ENCODE results near the gene CR1L. TPM values are rescaled to one million over a fixed set of nuclear protein-coding genes. Genes with fewer than 3 reads are reported as not detected.
"Not testable (repeated sequence)": the region's sequence is repeated elsewhere in the genome, so short reads cannot be mapped to it uniquely, and the experiment has no call there.

The CR1L gene
- total RNA-seq, 1 experiment from 2014 or later, result not detected

DNA sequence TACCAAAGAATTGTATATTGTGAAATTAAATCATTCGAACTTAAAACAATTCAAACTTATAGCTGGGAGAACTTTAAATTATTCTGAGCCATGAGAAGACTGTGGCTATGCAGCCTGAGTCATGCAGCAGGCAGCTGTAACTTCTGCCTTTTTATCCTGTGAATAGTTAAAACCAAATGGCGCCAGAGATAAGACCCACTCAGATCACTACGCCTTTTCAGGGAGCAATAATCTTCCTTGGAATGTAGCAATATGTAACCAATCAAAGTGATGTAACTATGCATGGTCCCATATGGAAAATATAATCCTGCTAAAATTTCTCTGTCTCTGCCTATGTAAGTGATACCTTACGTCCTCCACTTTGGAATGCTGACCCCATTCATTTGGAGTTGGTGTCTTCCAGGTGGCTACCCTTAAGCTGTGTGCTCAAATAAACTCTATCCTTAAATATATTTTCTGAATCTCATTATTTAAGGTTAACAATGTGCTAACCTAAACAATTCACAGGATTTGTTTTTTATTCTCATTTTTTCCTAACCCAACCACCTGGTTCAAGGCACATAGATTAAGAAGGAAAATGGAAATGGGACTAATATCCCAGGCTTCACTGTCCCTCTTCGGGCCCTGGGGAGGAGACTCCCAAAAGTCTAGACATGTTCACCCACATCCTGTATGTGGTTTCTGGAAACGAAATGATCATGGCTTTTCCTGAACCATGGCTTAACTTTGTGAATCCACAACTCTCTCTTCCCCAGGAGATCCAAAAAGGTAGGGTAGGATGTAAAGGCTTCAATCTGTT, 35.9 kb downstream of the CR1L start:
- H3K9me3 ChIP-seq (ENCODE audit: low read length); H3K4me3 ChIP-seq (ENCODE audit: low read length); H3K79me2 ChIP-seq (ENCODE audit: low read length); H3K36me3 ChIP-seq (ENCODE audit: insufficient read depth, low read length); H3K27me3 ChIP-seq (ENCODE audit: low read length); H4K20me1 ChIP-seq (ENCODE audit: insufficient read depth, low read depth, low read length); H3K4me2 ChIP-seq (ENCODE audit: low read depth, low read length, poor library complexity, severe bottlenecking); DNase-seq; H3K27ac ChIP-seq (ENCODE audit: low read length); H3K4me1 ChIP-seq (ENCODE audit: low read length); H3K9ac ChIP-seq (ENCODE audit: low read length); H3K9me2 ChIP-seq (replicated peaks; ENCODE audit: insufficient read depth, low read length); H2AFZ ChIP-seq (ENCODE audit: low read length): not testable (repeated sequence)

DNA sequence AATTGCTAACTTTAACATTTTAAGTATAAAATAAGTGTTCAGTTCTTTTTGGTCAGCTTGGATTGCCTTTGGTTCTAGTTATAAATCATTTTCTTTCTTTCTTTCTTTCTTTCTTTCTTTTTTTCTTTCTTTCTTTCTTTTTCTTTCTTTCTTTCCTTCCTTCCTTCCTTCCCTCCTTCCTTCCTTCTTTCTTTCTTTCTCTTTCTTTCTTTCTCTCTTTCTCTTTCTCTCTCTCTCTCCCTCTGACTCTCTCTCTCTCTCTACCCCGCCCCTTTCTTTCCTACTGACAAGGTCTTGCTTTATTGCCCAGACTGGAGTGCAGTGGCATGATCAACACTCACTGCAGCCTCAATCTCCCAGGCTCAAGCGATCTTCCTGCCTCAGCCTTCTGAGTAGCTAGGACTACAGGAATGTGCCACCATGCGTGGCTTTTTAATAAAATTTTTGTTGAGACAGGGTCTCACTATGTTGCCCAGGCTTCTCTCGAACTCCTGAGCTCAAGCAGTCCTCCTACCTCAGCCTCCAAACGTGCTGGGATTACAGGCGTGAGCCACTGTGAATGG, 38.0 kb downstream of the CR1L start:
- not testable (repeated sequence) for H2AFZ ChIP-seq (ENCODE audit: low read length); DNase-seq; H3K36me3 ChIP-seq (ENCODE audit: insufficient read depth, low read length); H4K20me1 ChIP-seq (ENCODE audit: insufficient read depth, low read depth, low read length); H3K9me3 ChIP-seq (ENCODE audit: low read length); H3K9ac ChIP-seq (ENCODE audit: low read length); H3K4me3 ChIP-seq (ENCODE audit: low read length); H3K27me3 ChIP-seq (ENCODE audit: low read length); H3K9me2 ChIP-seq (replicated peaks; ENCODE audit: insufficient read depth, low read length); H3K27ac ChIP-seq (ENCODE audit: low read length); H3K4me1 ChIP-seq (ENCODE audit: low read length); H3K4me2 ChIP-seq (ENCODE audit: low read depth, low read length, poor library complexity, severe bottlenecking); H3K79me2 ChIP-seq (ENCODE audit: low read length)

GRCh38 chr1:207690551-207690950, 45.6 kb downstream of the CR1L start:
- not testable (repeated sequence) for H3K4me1 ChIP-seq (ENCODE audit: low read length); H3K4me2 ChIP-seq (ENCODE audit: low read depth, low read length, poor library complexity, severe bottlenecking); DNase-seq; H3K9ac ChIP-seq (ENCODE audit: low read length); H3K27ac ChIP-seq (ENCODE audit: low read length); H3K9me3 ChIP-seq (ENCODE audit: low read length); H3K36me3 ChIP-seq (ENCODE audit: insufficient read depth, low read length); H3K27me3 ChIP-seq (ENCODE audit: low read length); H3K9me2 ChIP-seq (replicated peaks; ENCODE audit: insufficient read depth, low read length); H2AFZ ChIP-seq (ENCODE audit: low read length); H3K79me2 ChIP-seq (ENCODE audit: low read length); H3K4me3 ChIP-seq (ENCODE audit: low read length); H4K20me1 ChIP-seq (ENCODE audit: insufficient read depth, low read depth, low read length)

GRCh38 chr1:207691010-207691409, 46.1 kb downstream of the CR1L start:
- no peak overlapping the region for H3K9ac ChIP-seq (ENCODE audit: low read length)
- H3K4me2 ChIP-seq (ENCODE audit: low read depth, low read length, poor library complexity, severe bottlenecking), result no peak overlapping the region
- H3K27me3 ChIP-seq (ENCODE audit: low read length), result no peaks in the 10 kb centered on the region
- no peak overlapping the region for H3K4me3 ChIP-seq (ENCODE audit: low read length)
- no peaks in the 10 kb centered on the region for H3K79me2 ChIP-seq (ENCODE audit: low read length)
- no peak for DNase-seq
- no peak overlapping the region for H3K27ac ChIP-seq (ENCODE audit: low read length)
- H3K9me2 ChIP-seq (replicated peaks; ENCODE audit: insufficient read depth, low read length), result no peaks in the 10 kb centered on the region
- no peaks in the 10 kb centered on the region for H3K4me1 ChIP-seq (ENCODE audit: low read length)
- no peaks in the 10 kb centered on the region for H3K9me3 ChIP-seq (ENCODE audit: low read length)
- no peak overlapping the region for H2AFZ ChIP-seq (ENCODE audit: low read length)
- H4K20me1 ChIP-seq (ENCODE audit: insufficient read depth, low read depth, low read length), result no peaks in the 10 kb centered on the region
- H3K36me3 ChIP-seq (ENCODE audit: insufficient read depth, low read length), result no peaks in the 10 kb centered on the region

DNA sequence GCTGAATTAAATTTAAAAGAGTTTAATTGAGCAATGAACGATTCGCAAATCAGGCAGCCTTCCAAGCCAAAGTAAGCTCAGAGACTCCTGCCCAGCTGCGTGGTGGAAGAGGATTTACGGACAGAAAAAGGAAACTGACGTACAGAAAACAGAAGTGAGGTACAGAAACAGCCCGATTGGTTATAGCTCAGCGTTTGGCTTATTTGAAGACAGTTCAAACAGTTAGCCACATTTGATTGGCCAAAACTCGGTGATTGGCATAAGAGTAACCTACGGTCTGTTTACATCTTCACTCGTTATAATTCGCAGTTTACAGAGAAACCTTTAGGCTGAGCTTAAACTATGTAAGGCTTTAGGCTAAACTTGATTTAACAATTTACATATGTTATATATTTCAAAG, 46.9 kb downstream of the CR1L start:
- H3K9me3 ChIP-seq (ENCODE audit: low read length), result no peaks in the 10 kb centered on the region
- no peaks in the 10 kb centered on the region for H4K20me1 ChIP-seq (ENCODE audit: insufficient read depth, low read depth, low read length)
- H3K4me1 ChIP-seq (ENCODE audit: low read length), result no peaks in the 10 kb centered on the region
- no peak overlapping the region for H3K4me3 ChIP-seq (ENCODE audit: low read length)
- no peak overlapping the region for H3K27ac ChIP-seq (ENCODE audit: low read length)
- no peaks in the 10 kb centered on the region for H3K9me2 ChIP-seq (replicated peaks; ENCODE audit: insufficient read depth, low read length)
- no peaks in the 10 kb centered on the region for H3K79me2 ChIP-seq (ENCODE audit: low read length)
- H3K36me3 ChIP-seq (ENCODE audit: insufficient read depth, low read length), result no peaks in the 10 kb centered on the region
- H3K27me3 ChIP-seq (ENCODE audit: low read length), result no peaks in the 10 kb centered on the region
- no peak overlapping the region for H3K4me2 ChIP-seq (ENCODE audit: low read depth, low read length, poor library complexity, severe bottlenecking)
- no peak overlapping the region for H3K9ac ChIP-seq (ENCODE audit: low read length)
- no peak overlapping the region for H2AFZ ChIP-seq (ENCODE audit: low read length)
- no peak for DNase-seq

GRCh38 chr1:207692291-207692690, 47.4 kb downstream of the CR1L start:
- not testable (repeated sequence) for H3K79me2 ChIP-seq (ENCODE audit: low read length); H2AFZ ChIP-seq (ENCODE audit: low read length); H3K4me1 ChIP-seq (ENCODE audit: low read length); H3K27ac ChIP-seq (ENCODE audit: low read length); H3K27me3 ChIP-seq (ENCODE audit: low read length); DNase-seq; H3K9ac ChIP-seq (ENCODE audit: low read length); H3K9me2 ChIP-seq (replicated peaks; ENCODE audit: insufficient read depth, low read length); H3K9me3 ChIP-seq (ENCODE audit: low read length); H3K4me2 ChIP-seq (ENCODE audit: low read depth, low read length, poor library complexity, severe bottlenecking); H3K4me3 ChIP-seq (ENCODE audit: low read length); H4K20me1 ChIP-seq (ENCODE audit: insufficient read depth, low read depth, low read length); H3K36me3 ChIP-seq (ENCODE audit: insufficient read depth, low read length)

DNA sequence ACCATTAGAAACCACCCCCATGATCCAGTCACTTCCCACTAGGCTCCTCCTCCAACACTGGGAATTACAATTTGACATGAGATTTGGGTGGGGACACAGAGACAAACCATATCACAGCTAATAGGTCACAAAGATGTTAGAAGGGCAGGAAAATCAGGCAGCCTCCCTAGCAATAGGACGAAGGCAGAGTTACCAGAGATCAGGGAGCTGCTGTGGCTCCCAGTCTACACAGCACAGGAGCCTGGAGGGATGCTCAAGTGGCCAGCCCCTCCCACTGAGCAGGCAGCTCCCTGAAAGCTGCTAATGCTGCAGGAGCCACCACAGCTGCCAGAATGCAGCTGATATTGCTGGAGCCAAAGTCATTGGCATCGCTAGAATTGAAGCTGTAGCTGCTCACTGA, 51.0 kb downstream of the CR1L start:
- DNase-seq, result no peak

GRCh38 chr1:207698822-207699483, 54.0 kb downstream of the CR1L start:
- Histone ChIP-seq H3K4me3 (ENCODE audit: low read length) (no peak overlapping the region), H3K4me1 (ENCODE audit: low read length) (no peaks in the 10 kb centered on the region), H3K27ac (ENCODE audit: low read length) (no peak overlapping the region), H3K27me3 (ENCODE audit: low read length) (no peaks in the 10 kb centered on the region), H3K9me2 (replicated peaks; ENCODE audit: insufficient read depth, low read length) (no peaks in the 10 kb centered on the region), H3K9ac (ENCODE audit: low read length) (no peak overlapping the region), H3K79me2 (ENCODE audit: low read length) (no peaks in the 10 kb centered on the region), H4K20me1 (ENCODE audit: insufficient read depth, low read depth, low read length) (no peaks in the 10 kb centered on the region), H3K9me3 (ENCODE audit: low read length) (no peaks in the 10 kb centered on the region), H2AFZ (ENCODE audit: low read length) (no peak overlapping the region), H3K4me2 (ENCODE audit: low read depth, low read length, poor library complexity, severe bottlenecking) (no peak overlapping the region), H3K36me3 (ENCODE audit: insufficient read depth, low read length) (no peaks in the 10 kb centered on the region)
- peak; percentile 81 for DNase-seq

More for the DNA sequence above, 51.0 kb downstream of the CR1L start:
- no peaks in the 10 kb centered on the region for H3K27me3 ChIP-seq (ENCODE audit: low read length)
- no peak overlapping the region for H2AFZ ChIP-seq (ENCODE audit: low read length)
- no peak overlapping the region for H3K4me3 ChIP-seq (ENCODE audit: low read length)
- H4K20me1 ChIP-seq (ENCODE audit: insufficient read depth, low read depth, low read length), result no peaks in the 10 kb centered on the region
- no peak overlapping the region for H3K9ac ChIP-seq (ENCODE audit: low read length)
- no peak overlapping the region for H3K4me2 ChIP-seq (ENCODE audit: low read depth, low read length, poor library complexity, severe bottlenecking)
- H3K27ac ChIP-seq (ENCODE audit: low read length), result no peak overlapping the region
- no peaks in the 10 kb centered on the region for H3K9me3 ChIP-seq (ENCODE audit: low read length)
- H3K4me1 ChIP-seq (ENCODE audit: low read length), result no peaks in the 10 kb centered on the region
- H3K79me2 ChIP-seq (ENCODE audit: low read length), result no peaks in the 10 kb centered on the region
- no peaks in the 10 kb centered on the region for H3K9me2 ChIP-seq (replicated peaks; ENCODE audit: insufficient read depth, low read length)
- H3K36me3 ChIP-seq (ENCODE audit: insufficient read depth, low read length), result no peaks in the 10 kb centered on the region
